ENCODE measurements around the gene PLEKHA4. TPM values are rescaled to one million over a fixed set of nuclear protein-coding genes. Genes with fewer than 3 reads are reported as not detected.
A peak's percentile ranks its signal among the peaks of the same experiment; 100 is the strongest.
"Not testable (repeated sequence)": the region's sequence is repeated elsewhere in the genome, so short reads cannot be mapped to it uniquely, and the experiment has no call there.

The PLEKHA4 gene
- polyA plus RNA-seq, 3 donors = 0.69 to 1.5 (median 1.1) TPM

DNA sequence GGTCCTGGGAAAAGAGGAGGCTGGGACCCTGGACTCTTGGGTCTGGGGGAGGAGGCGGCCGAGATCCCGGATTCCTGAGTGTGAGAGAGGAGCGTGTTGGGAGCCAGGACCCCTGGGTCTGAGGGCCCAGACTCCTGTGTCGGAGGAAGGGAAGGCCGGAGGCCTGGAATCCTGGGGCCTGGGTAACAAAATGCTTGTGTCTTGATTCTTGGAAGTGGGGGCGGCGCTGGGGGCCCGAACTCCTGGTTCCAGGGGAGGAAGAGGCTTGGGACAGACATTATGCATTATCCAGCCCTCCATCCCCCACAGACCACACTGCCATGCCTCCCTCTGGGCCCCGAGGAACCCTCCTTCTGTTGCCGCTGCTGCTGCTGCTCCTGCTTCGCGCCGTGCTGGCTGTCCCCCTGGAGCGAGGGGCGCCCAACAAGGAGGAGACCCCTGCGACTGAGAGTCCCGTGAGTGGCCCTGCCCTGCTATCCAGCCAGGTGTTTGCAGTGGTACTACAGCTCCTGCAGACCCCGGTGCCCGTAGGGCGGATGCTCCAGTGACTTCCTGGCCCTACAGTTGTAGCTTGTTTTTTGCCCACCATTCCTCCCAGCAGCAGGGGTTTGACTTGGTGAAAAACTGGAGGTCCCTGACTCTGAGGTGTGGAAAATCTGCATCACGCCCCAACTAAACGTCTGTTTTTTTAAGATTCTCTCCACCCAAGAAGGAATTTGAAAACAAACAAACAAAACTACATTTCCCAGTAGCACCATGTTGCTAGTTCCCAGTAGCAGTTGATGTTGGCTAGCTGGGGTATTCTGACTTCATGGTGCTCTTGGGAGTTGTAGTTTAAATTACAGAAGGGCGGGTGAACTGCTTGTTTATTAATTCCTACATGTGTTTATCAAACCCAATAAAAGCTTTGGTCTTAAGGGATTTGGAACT is 32.3 kb upstream of the PLEKHA4 start:
- Histone ChIP-seq H3K4me1 (ENCODE audit: control insufficient read depth in 1 of 2, insufficient read depth in 2 of 2, low read length in 2 of 2) (peaks cover 35 to 41% of the 10 kb centered on the region in 2 donors), H3K9ac (ENCODE audit: insufficient read depth, low read length, poor library complexity, severe bottlenecking) (peak overlapping the region; percentile 78), H3K36me3 (replicated peaks in 1 of 2; ENCODE audit: control insufficient read depth in 1 of 2, insufficient read depth in 2 of 2, low read length in 2 of 2) (peaks cover 14 to 20% of the 10 kb centered on the region in 2 donors), H3K79me2 (ENCODE audit: insufficient read depth, low read length) (peaks cover 28% of the 10 kb centered on the region), H3K27ac (ENCODE audit: low read depth in 1 of 2, low read length in 2 of 2) (peak overlapping the region; percentile 85), H3K4me3 (replicated peaks in 1 of 3; ENCODE audit: low read depth in 2 of 3, low read length in 3 of 3) (peak overlapping the region; percentile 66 to 100 (median 79)), H4K20me1 (ENCODE audit: insufficient read depth, low read length) (peaks cover 35% of the 10 kb centered on the region), H3K4me2 (replicated peaks; ENCODE audit: extremely low read depth, low read length, poor library complexity, severe bottlenecking) (peak overlapping the region; percentile 98), H3K27me3 (ENCODE audit: control insufficient read depth in 2 of 2, insufficient read depth in 2 of 2, low read length in 2 of 2) (peaks cover 0 to 12% of the 10 kb centered on the region in 2 donors), H3K9me3 (replicated peaks in 1 of 2; ENCODE audit: control insufficient read depth in 1 of 2, insufficient read depth in 1 of 2, low read length in 2 of 2) (no peaks in the 10 kb centered on the region), H2AFZ (ENCODE audit: insufficient read depth, low read depth, low read length, poor library complexity, severe bottlenecking) (peak overlapping the region; percentile 91)
- TF ChIP-seq, protein P1, sequence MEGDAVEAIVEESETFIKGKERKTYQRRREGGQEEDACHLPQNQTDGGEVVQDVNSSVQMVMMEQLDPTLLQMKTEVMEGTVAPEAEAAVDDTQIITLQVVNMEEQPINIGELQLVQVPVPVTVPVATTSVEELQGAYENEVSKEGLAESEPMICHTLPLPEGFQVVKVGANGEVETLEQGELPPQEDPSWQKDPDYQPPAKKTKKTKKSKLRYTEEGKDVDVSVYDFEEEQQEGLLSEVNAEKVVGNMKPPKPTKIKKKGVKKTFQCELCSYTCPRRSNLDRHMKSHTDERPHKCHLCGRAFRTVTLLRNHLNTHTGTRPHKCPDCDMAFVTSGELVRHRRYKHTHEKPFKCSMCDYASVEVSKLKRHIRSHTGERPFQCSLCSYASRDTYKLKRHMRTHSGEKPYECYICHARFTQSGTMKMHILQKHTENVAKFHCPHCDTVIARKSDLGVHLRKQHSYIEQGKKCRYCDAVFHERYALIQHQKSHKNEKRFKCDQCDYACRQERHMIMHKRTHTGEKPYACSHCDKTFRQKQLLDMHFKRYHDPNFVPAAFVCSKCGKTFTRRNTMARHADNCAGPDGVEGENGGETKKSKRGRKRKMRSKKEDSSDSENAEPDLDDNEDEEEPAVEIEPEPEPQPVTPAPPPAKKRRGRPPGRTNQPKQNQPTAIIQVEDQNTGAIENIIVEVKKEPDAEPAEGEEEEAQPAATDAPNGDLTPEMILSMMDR (IDR thresholded peaks at IDR 0.05) = no peak
- Mint-ChIP-seq H3K4me1 (peaks cover 27% of the 10 kb centered on the region), H3K27ac (peak overlapping the region; percentile 92 to 98 (median 97)), H3K4me3 (peak overlapping the region; percentile 91 to 96), H3K9me3 (peaks cover 0 to 8% (median 3%) of the 10 kb centered on the region in 7 donors), H3K27me3 (ENCODE audit: low read depth in 3 of 3) (peaks cover 17 to 21% (median 20%) of the 10 kb centered on the region in 3 donors), H3K36me3 (peaks cover 24 to 28% of the 10 kb centered on the region in 2 donors)
- WGBS (ENCODE audit: insufficient coverage) = 7% methylated on average over 14 of the region's 24 CpGs
- intact Hi-C loops (cut with micrococcal nuclease) = loop anchor here in 1 of 2 donors (5.0 kb wide), 1 partner anchor 52 kb away; the partner anchor contains the start of gene BAX
- peak in 1 of 3 donors; percentile 34 for DNase-seq

DNA sequence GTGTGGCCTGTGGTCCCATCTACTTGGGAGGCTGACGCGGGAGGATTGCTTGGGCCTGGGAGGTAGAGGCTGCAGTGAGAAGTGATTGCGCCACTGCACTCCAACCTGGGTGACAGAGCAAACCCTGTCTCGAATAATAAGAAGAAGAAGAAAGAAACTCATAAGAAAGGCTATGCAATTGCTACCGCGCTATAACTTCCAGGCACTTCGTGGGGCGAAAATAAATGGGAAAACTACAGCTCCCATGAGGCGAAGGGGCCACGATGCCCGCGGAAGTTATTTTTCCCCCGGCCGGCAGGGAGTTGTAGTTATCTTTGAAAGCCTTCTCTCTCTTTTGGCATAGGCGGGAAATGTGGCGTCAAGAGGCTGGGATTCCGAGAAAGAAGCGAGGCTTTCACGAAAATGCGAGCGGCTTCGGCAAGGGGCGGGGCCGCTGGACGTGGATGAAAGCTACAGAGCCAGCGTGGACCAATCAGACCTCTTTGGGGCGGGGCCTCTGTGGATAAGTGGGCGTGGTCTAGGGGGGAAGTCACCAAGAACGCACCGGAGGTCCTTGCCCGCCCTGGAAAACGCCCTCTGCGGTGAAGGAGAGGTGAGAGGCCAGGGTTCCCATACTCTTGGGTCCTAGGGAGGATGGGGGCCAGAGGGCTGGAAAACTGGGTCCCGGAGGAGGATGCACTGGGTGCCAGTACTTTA is 31.5 kb upstream of the PLEKHA4 start, which contains the start of gene NUCB1:
Gene NUCB1, plus strand, starts transcription at position 532 of the 696 bp plus-strand sequence. CDS start 485 bp downstream, outside the sequence.
- peak within 1 kb of the TSS; percentile 85 for H3K27ac ChIP-seq (ENCODE audit: low read depth in 1 of 2, low read length in 2 of 2)
- peak within 1 kb of the TSS; percentile 66 to 100 (median 79) for H3K4me3 ChIP-seq (replicated peaks in 1 of 3; ENCODE audit: low read depth in 2 of 3, low read length in 3 of 3)
- peaks cover 35 to 46% of the 10 kb centered on the region in 2 donors for H3K4me1 ChIP-seq (ENCODE audit: control insufficient read depth in 1 of 2, insufficient read depth in 2 of 2, low read length in 2 of 2)
- H4K20me1 ChIP-seq (ENCODE audit: insufficient read depth, low read length) = peaks cover 30% of the 10 kb centered on the region
- intact Hi-C loops (cut with micrococcal nuclease) = loop anchor here in 1 of 2 donors (5.0 kb wide), 2 partner anchors 52 to 72 kb away; partner anchors contain the start of gene BAX
- Mint-ChIP-seq H3K27ac (peak within 1 kb of the TSS; percentile 92 to 98 (median 97)), H3K27me3 (ENCODE audit: low read depth in 3 of 3) (peaks cover 25 to 29% (median 28%) of the 10 kb centered on the region in 3 donors), H3K4me1 (peaks cover 32% of the 10 kb centered on the region), H3K4me3 (peak within 1 kb of the TSS; percentile 91 to 96), H3K36me3 (peaks cover 17 to 24% of the 10 kb centered on the region in 2 donors), H3K9me3 (peaks cover 0 to 16% (median 7%) of the 10 kb centered on the region in 7 donors)
- H3K9me3 ChIP-seq (replicated peaks in 1 of 2; ENCODE audit: control insufficient read depth in 1 of 2, insufficient read depth in 1 of 2, low read length in 2 of 2) = no peaks in the 10 kb centered on the region
- H3K4me2 ChIP-seq (replicated peaks; ENCODE audit: extremely low read depth, low read length, poor library complexity, severe bottlenecking) = peak within 1 kb of the TSS; percentile 98
- peak within 1 kb of the TSS; percentile 78 for H3K9ac ChIP-seq (ENCODE audit: insufficient read depth, low read length, poor library complexity, severe bottlenecking)
- H3K27me3 ChIP-seq (ENCODE audit: control insufficient read depth in 2 of 2, insufficient read depth in 2 of 2, low read length in 2 of 2) = peaks cover 4 to 20% of the 10 kb centered on the region in 2 donors
- TF ChIP-seq, protein P1 (IDR thresholded peaks at IDR 0.05) = no peak
- peaks cover 28% of the 10 kb centered on the region for H3K79me2 ChIP-seq (ENCODE audit: insufficient read depth, low read length)
- peaks cover 6 to 12% of the 10 kb centered on the region in 2 donors for H3K36me3 ChIP-seq (replicated peaks in 1 of 2; ENCODE audit: control insufficient read depth in 1 of 2, insufficient read depth in 2 of 2, low read length in 2 of 2)
- peak within 1 kb of the TSS; percentile 91 for H2AFZ ChIP-seq (ENCODE audit: insufficient read depth, low read depth, low read length, poor library complexity, severe bottlenecking)
- under 1% methylated on average over 19 of the region's 34 CpGs for WGBS (ENCODE audit: insufficient coverage)
- peak; percentile 93 to 97 (median 94) for DNase-seq

DNA sequence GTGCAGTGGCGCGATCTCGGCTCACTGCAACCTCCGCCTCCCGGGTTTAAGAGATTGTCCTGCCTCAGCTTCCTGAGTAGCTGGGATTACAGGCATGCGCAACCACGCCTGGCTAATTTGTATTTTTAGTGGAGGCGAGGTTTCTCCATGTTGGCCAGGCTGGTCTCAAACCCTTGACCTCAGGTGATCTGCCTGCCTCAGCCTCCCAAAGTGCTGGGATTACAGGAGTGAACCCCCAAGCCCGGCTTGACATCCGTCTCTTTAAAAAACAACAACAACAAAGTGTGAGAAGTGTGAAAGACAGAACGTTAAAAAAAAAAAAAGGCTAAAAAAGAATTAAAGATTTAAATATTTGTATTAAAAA is 31.0 kb upstream of the PLEKHA4 start:
- H4K20me1 ChIP-seq (ENCODE audit: insufficient read depth, low read length) = peaks cover 26% of the 10 kb centered on the region
- DNase-seq; H3K9ac ChIP-seq (ENCODE audit: insufficient read depth, low read length, poor library complexity, severe bottlenecking); H3K9me3 ChIP-seq (replicated peaks in 1 of 2; ENCODE audit: control insufficient read depth in 1 of 2, insufficient read depth in 1 of 2, low read length in 2 of 2); H2AFZ ChIP-seq (ENCODE audit: insufficient read depth, low read depth, low read length, poor library complexity, severe bottlenecking); H3K36me3 ChIP-seq (replicated peaks in 1 of 2; ENCODE audit: control insufficient read depth in 1 of 2, insufficient read depth in 2 of 2, low read length in 2 of 2): not testable (repeated sequence)
- Mint-ChIP-seq H3K4me3 (peak overlapping the region in 1 of 2 donors; percentile 75), H3K27me3 (ENCODE audit: low read depth in 3 of 3) (peaks cover 31 to 34% (median 33%) of the 10 kb centered on the region in 3 donors), H3K4me1 (peaks cover 32% of the 10 kb centered on the region), H3K9me3 (peaks cover 0 to 19% (median 7%) of the 10 kb centered on the region in 7 donors), H3K27ac (peak overlapping the region in 4 of 7 donors; percentile 61 to 92 (median 72)), H3K36me3 (peaks cover 12 to 18% of the 10 kb centered on the region in 2 donors)
- H3K4me1 ChIP-seq (ENCODE audit: control insufficient read depth in 1 of 2, insufficient read depth in 2 of 2, low read length in 2 of 2) = peaks cover 35 to 46% of the 10 kb centered on the region in 2 donors
- H3K27me3 ChIP-seq (ENCODE audit: control insufficient read depth in 2 of 2, insufficient read depth in 2 of 2, low read length in 2 of 2) = peaks cover 9 to 25% of the 10 kb centered on the region in 2 donors
- peak overlapping the region in 1 of 2 donors; percentile 85 for H3K27ac ChIP-seq (ENCODE audit: low read depth in 1 of 2, low read length in 2 of 2)
- intact Hi-C loops (cut with micrococcal nuclease) = loop anchor here in 1 of 2 donors (5.0 kb wide), 1 partner anchor 73 kb away; no protein-coding TSS in a partner anchor
- WGBS (ENCODE audit: insufficient coverage) = 88% methylated on average over 8 of the region's 11 CpGs
- peak overlapping the region in 2 of 3 experiments; percentile 79 to 100 for H3K4me3 ChIP-seq (replicated peaks in 1 of 3; ENCODE audit: low read depth in 2 of 3, low read length in 3 of 3)
- peaks cover 28% of the 10 kb centered on the region for H3K79me2 ChIP-seq (ENCODE audit: insufficient read depth, low read length)
- peak overlapping the region; percentile 98 for H3K4me2 ChIP-seq (replicated peaks; ENCODE audit: extremely low read depth, low read length, poor library complexity, severe bottlenecking)
